ENCODE data around the gene PROB1. TPM values are rescaled to one million over a fixed set of nuclear protein-coding genes. Genes with fewer than 3 reads are reported as not detected.

Gene PROB1
- total and polyA plus RNA-seq, 9 of the 15 experiments (the other 6 are each of a cell fraction or from before 2014, with no cell fraction given) = 0.01 to 1.8 (median 0.47) TPM

- TF ChIP-seq MNT (conservative IDR thresholded peaks at IDR 0.05) (peak in 1 of 2 experiments; percentile 55; a peak in 1 of 4 replicates), SMARCB1 (IDR thresholded peaks at IDR 0.05; ENCODE audit: insufficient read length, low read depth) (no peak), MBD1 (CRISPR knock-in tag; IDR thresholded peaks at IDR 0.05) (no peak), YBX1 (IDR thresholded peaks at IDR 0.05) (no peak), NR2C1 (IDR thresholded peaks at IDR 0.05) (peak; percentile 60; the same call in 1 of the 2 replicates), NR2C1 (tag; IDR thresholded peaks at IDR 0.05) (0 out of 2 replicates have a peak, but pooled peaks have one; percentile 42), MYC (IDR thresholded peaks at IDR 0.05; ENCODE audit: low read depth, low read length) (peak; percentile 74), MYC (CRISPR knock-in tag; IDR thresholded peaks at IDR 0.05; ENCODE audit: borderline replicate concordance, low read depth) (no peak), TSC22D4 (tag; IDR thresholded peaks at IDR 0.05) (no peak), NR1H2 (CRISPR knock-in tag; IDR thresholded peaks at IDR 0.05) (no peak), C11orf30 (IDR thresholded peaks at IDR 0.05; ENCODE audit: low read depth) (no peak), TEAD2 (tag; IDR thresholded peaks at IDR 0.05) (no peak), MXD1 (CRISPR knock-in tag; IDR thresholded peaks at IDR 0.05; ENCODE audit: borderline replicate concordance, poor library complexity, severe bottlenecking) (no peak), SMAD1 (IDR thresholded peaks at IDR 0.05; ENCODE audit: low read depth, low read length, partially characterized antibody) (no peak), PRPF4 (IDR thresholded peaks at IDR 0.05; ENCODE audit: insufficient read depth, low read depth, low read length, poor library complexity, severe bottlenecking) (no peak), GTF2B (IDR thresholded peaks at IDR 0.05; ENCODE audit: extremely low read depth, insufficient read length) (no peak), ZNF764 (CRISPR knock-in tag; IDR thresholded peaks at IDR 0.05; ENCODE audit: low read depth) (no peak), DMBX1 (CRISPR knock-in tag; IDR thresholded peaks at IDR 0.05; ENCODE audit: borderline replicate concordance) (no peak), BRD9 (IDR thresholded peaks at IDR 0.05; ENCODE audit: low read depth, partially characterized antibody) (no peak), ARHGAP35 (IDR thresholded peaks at IDR 0.05; ENCODE audit: partially characterized antibody) (no peak), ZNF217 (CRISPR knock-in tag; IDR thresholded peaks at IDR 0.05) (no peak)
- TF ChIP-seq, protein P1, sequence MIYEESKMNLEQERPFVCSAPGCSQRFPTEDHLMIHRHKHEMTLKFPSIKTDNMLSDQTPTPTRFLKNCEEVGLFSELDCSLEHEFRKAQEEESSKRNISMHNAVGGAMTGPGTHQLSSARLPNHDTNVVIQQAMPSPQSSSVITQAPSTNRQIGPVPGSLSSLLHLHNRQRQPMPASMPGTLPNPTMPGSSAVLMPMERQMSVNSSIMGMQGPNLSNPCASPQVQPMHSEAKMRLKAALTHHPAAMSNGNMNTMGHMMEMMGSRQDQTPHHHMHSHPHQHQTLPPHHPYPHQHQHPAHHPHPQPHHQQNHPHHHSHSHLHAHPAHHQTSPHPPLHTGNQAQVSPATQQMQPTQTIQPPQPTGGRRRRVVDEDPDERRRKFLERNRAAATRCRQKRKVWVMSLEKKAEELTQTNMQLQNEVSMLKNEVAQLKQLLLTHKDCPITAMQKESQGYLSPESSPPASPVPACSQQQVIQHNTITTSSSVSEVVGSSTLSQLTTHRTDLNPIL (CRISPR knock-in tag; IDR thresholded peaks at IDR 0.05) = no peak
Observed at GRCh38 chr5:139385061-139386049, 9.5 kb downstream of the PROB1 start (continued).
